ENCODE results near the gene CTCFL. TPM values are rescaled to one million over a fixed set of nuclear protein-coding genes. Genes with fewer than 3 reads are reported as not detected.

The CTCFL gene
- total and polyA plus RNA-seq, 2 of the 8 experiments (the other 6 are each of a cell fraction or from before 2014, with no cell fraction given), result 0.30 to 0.80 TPM

GRCh38 chr20:57496592-57496991, 28.3 kb downstream of the CTCFL start:
- Histone ChIP-seq H3K4ac (replicated peaks; ENCODE audit: insufficient read length, low read depth, low read length) (no peak overlapping the region), H2BK12ac (ENCODE audit: low read depth, low read length) (no peak overlapping the region), H3K18ac (ENCODE audit: extremely low read depth, low read length) (no peak overlapping the region), H2BK15ac (ENCODE audit: low read length) (no peak overlapping the region), H3K4me3 (ENCODE audit: extremely low read depth in 1 of 4, insufficient read depth in 2 of 4, low read depth in 3 of 4, low read length in 4 of 4) (no peak overlapping the region), H3K27ac (ENCODE audit: low read depth, low read length) (no peak overlapping the region), H4K91ac (replicated peaks; ENCODE audit: insufficient read length, low read length) (no peak overlapping the region), H2BK5ac (ENCODE audit: low read depth, low read length) (no peak overlapping the region), H3K4me2 (ENCODE audit: insufficient read depth in 1 of 2, low read depth in 2 of 2, low read length in 2 of 2) (no peak overlapping the region), H2AK5ac (ENCODE audit: low read depth, low read length) (no peak overlapping the region), H3K14ac (ENCODE audit: insufficient read length) (no peak overlapping the region), H3K23me2 (ENCODE audit: low read depth, low read length) (no peaks in the 10 kb centered on the region), H3K56ac (replicated peaks; ENCODE audit: insufficient read length, low read depth, low read length) (no peak overlapping the region), H3K9ac (replicated peaks in 1 of 4; ENCODE audit: extremely low read depth in 1 of 4, low read depth in 3 of 4, low read length in 3 of 4) (no peak overlapping the region), H3K79me2 (ENCODE audit: control insufficient read depth in 1 of 2, insufficient read depth in 2 of 2, low read length in 2 of 2) (no peaks in the 10 kb centered on the region), H4K5ac (ENCODE audit: insufficient read length, low read depth, low read length) (no peak overlapping the region), H2AFZ (ENCODE audit: low read length) (no peak overlapping the region), H3K27me3 (replicated peaks in 1 of 4; ENCODE audit: control insufficient read depth in 3 of 4, extremely low read depth in 1 of 4, insufficient read depth in 3 of 4, low read length in 3 of 4) (no peaks in the 10 kb centered on the region), H4K8ac (ENCODE audit: extremely low read depth, insufficient read depth, low read length) (no peak overlapping the region), H3K36me3 (ENCODE audit: control insufficient read depth in 2 of 4, insufficient read depth in 4 of 4, low read length in 3 of 4) (no peaks in the 10 kb centered on the region), H2BK120ac (replicated peaks; ENCODE audit: low read depth, low read length) (no peak overlapping the region), H3K23ac (ENCODE audit: insufficient read length) (no peak overlapping the region), H2BK20ac (ENCODE audit: low read length) (no peak overlapping the region), H3K4me1 (replicated peaks in 1 of 4; ENCODE audit: control insufficient read depth in 3 of 4, insufficient read depth in 4 of 4, low read length in 3 of 4) (peaks cover 0 to 3% (median 2%) of the 10 kb centered on the region in 4 experiments; a peak in 5 of 7 replicates), H3K79me1 (ENCODE audit: low read depth, low read length) (no peaks in the 10 kb centered on the region), H3K9me3 (ENCODE audit: insufficient read depth in 2 of 2, low read depth in 1 of 2, low read length in 1 of 2) (no peaks in the 10 kb centered on the region), H4K20me1 (replicated peaks in 1 of 2; ENCODE audit: control insufficient read depth in 1 of 2, insufficient read depth in 2 of 2, low read length in 2 of 2) (no peaks in the 10 kb centered on the region)
- no peak for FAIRE-seq
- 71% methylated on average over 4 of the region's 4 CpGs; no CpG with 5 or more reads in 1 of the 2 experiments for WGBS, 2 experiments (ENCODE audit: extremely low coverage in 1 of 2, insufficient coverage in 1 of 2, insufficient read length in 1 of 2, insufficient replicate concordance in 2 of 2, low coverage in 1 of 2, low lambda C conversion rate in 2 of 2, missing lambda C conversion rate in 1 of 2)
- TF ChIP-seq E2F6 (IDR thresholded peaks at IDR 0.05) (no peak), YY1 (IDR thresholded peaks at IDR 0.05; ENCODE audit: low read depth, low read length) (no peak), SIN3A (conservative IDR thresholded peaks at IDR 0.05 in 1 of 2, IDR thresholded peaks at IDR 0.05 in 1 of 2; ENCODE audit: low read depth in 1 of 2, low read length in 2 of 2) (no peak), SAP30 (IDR thresholded peaks at IDR 0.05; ENCODE audit: insufficient read depth, insufficient replicate concordance, low read length) (no peak), TCF12 (IDR thresholded peaks at IDR 0.05; ENCODE audit: low read depth, low read length) (no peak), MAX (IDR thresholded peaks at IDR 0.05) (no peak), GABPA (IDR thresholded peaks at IDR 0.05; ENCODE audit: borderline replicate concordance, insufficient read depth, low read length) (no peak), KDM1A (IDR thresholded peaks at IDR 0.05; ENCODE audit: borderline replicate concordance, low read length) (no peak), HDAC2 (IDR thresholded peaks at IDR 0.05; ENCODE audit: borderline replicate concordance in 1 of 2, low read depth in 2 of 2, low read length in 2 of 2) (no peak)
- no peak for DNase-seq (ENCODE audit: low read depth in 1 of 2, low spot score in 2 of 2)
- CTCF ChIA-PET (ENCODE audit: partially characterized antibody), result interaction anchor here (0.8 to 1.7 kb wide), 9 partner anchors 9 to 114 kb away, joined by 3 to 6 read pairs (median 4); no protein-coding TSS in a partner anchor
- POLR2A ChIA-PET (ENCODE audit: partially characterized antibody), result no interaction called here

Measured in H1 (cell line).